Nephron progenitor cell (in vitro differentiated cells): ENCODE data around the gene ENO3.

Experiments
- DNase-seq: peaks from one replicate; pipeline ENCODE4 v3.0.0; 2021
- H3K27ac Mint-ChIP-seq: 2 replicates; pipeline ENCODE4 v1.8.0; 2021; ENCODE audit warnings: mild to moderate bottlenecking, moderate library complexity, mixed read lengths
- H3K27me3 Mint-ChIP-seq: 2 replicates; pipeline ENCODE4 v1.8.0; 2021; ENCODE audit warnings: mild to moderate bottlenecking, low read depth, mixed read lengths; ENCODE audit not compliant: poor library complexity
- H3K36me3 Mint-ChIP-seq: 2 replicates; pipeline ENCODE4 v1.8.0; 2021; ENCODE audit warnings: low read depth, mixed read lengths
- H3K4me1 Mint-ChIP-seq: 2 replicates; pipeline ENCODE4 v1.8.0; 2021; ENCODE audit warnings: mixed read lengths
- H3K4me3 Mint-ChIP-seq: 2 replicates; pipeline ENCODE4 v1.8.0; 2021; ENCODE audit warnings: mild to moderate bottlenecking, moderate library complexity, mixed read lengths
- H3K9me3 Mint-ChIP-seq: 2 replicates; pipeline ENCODE4 v1.8.0; 2021; ENCODE audit warnings: mild to moderate bottlenecking, moderate library complexity, mixed read lengths
- CTCF ChIP-seq: fragments of 200-600 bp; sonication (generic); IDR thresholded peaks from 2 replicates; pipeline ENCODE4 v1.5.0; 2021; ENCODE audit warnings: antibody characterized with exemption

The ENO3 gene

GRCh38 chr17:4942760-4943508, 8.0 kb upstream of the ENO3 start:
- peaks cover 51% of the 10 kb centered on the region for H3K4me1 Mint-ChIP-seq

GRCh38 chr17:4944163-4944553, 6.8 kb upstream of the ENO3 start:
- TF ChIP-seq CTCF, result no peak
- Mint-ChIP-seq H3K4me3 (no peak overlapping the region), H3K9me3 (no peaks in the 10 kb centered on the region), H3K4me1 (peaks cover 43% of the 10 kb centered on the region), H3K27ac (peak overlapping the region; percentile 98), H3K27me3 (peaks cover 5% of the 10 kb centered on the region), H3K36me3 (peaks cover 36% of the 10 kb centered on the region)
- no peak for DNase-seq

More at GRCh38 chr17:4942760-4943508, 8.0 kb upstream of the ENO3 start:
- peaks cover 36% of the 10 kb centered on the region for H3K36me3 Mint-ChIP-seq
- no peak for TF ChIP-seq CTCF
- no peak for DNase-seq
- H3K27me3 Mint-ChIP-seq, result peaks cover 5% of the 10 kb centered on the region
- H3K27ac Mint-ChIP-seq, result peak overlapping the region; percentile 96
- H3K9me3 Mint-ChIP-seq, result no peaks in the 10 kb centered on the region
- no peak overlapping the region for H3K4me3 Mint-ChIP-seq

GRCh38 chr17:4944554-4945175, 6.3 kb upstream of the ENO3 start:
- peaks cover 5% of the 10 kb centered on the region for H3K27me3 Mint-ChIP-seq
- H3K9me3 Mint-ChIP-seq, result no peaks in the 10 kb centered on the region
- peaks cover 41% of the 10 kb centered on the region for H3K4me1 Mint-ChIP-seq
- no peak overlapping the region for H3K4me3 Mint-ChIP-seq
- H3K36me3 Mint-ChIP-seq, result peaks cover 36% of the 10 kb centered on the region
- no peak for DNase-seq
- no peak for TF ChIP-seq CTCF
- peak overlapping the region; percentile 98 for H3K27ac Mint-ChIP-seq

GRCh38 chr17:4945176-4945943, 5.6 kb upstream of the ENO3 start:
- Mint-ChIP-seq H3K4me1 (peaks cover 43% of the 10 kb centered on the region), H3K9me3 (no peaks in the 10 kb centered on the region), H3K4me3 (peak overlapping the region; percentile 99), H3K36me3 (peaks cover 36% of the 10 kb centered on the region), H3K27me3 (no peaks in the 10 kb centered on the region), H3K27ac (peak overlapping the region; percentile 98)
- no peak for TF ChIP-seq CTCF
- no peak for DNase-seq

GRCh38 chr17:4945944-4946280, 5.0 kb upstream of the ENO3 start:
- peak overlapping the region; percentile 99 for H3K4me3 Mint-ChIP-seq
- no peak for DNase-seq
- peaks cover 36% of the 10 kb centered on the region for H3K36me3 Mint-ChIP-seq
- peak overlapping the region; percentile 98 for H3K27ac Mint-ChIP-seq
- H3K4me1 Mint-ChIP-seq, result peaks cover 47% of the 10 kb centered on the region
- H3K27me3 Mint-ChIP-seq, result no peaks in the 10 kb centered on the region
- no peaks in the 10 kb centered on the region for H3K9me3 Mint-ChIP-seq
- no peak for TF ChIP-seq CTCF
